ENCODE data around the gene NPTN.

Gene NPTN

GRCh38 chr15:73573037-73573436, 60.2 kb downstream of the NPTN start:
- DNase-seq (ENCODE audit: low read depth), result no peak
- TF ChIP-seq CTCF (conservative IDR thresholded peaks at IDR 0.05; ENCODE audit: low read depth, low read length), result no peak
- no peak overlapping the region for H3K4me3 ChIP-seq (ENCODE audit: low read length)

- no peak for TF ChIP-seq CTCF (conservative IDR thresholded peaks at IDR 0.05; ENCODE audit: low read depth, low read length)
- DNase-seq (ENCODE audit: low read depth), result no peak
- H3K4me3 ChIP-seq (ENCODE audit: low read length), result no peak overlapping the region
These were observed 60.9 kb downstream of the NPTN start for GRCh38 chr15:73572296-73572695.

GRCh38 chr15:73571346-73571745, 61.8 kb downstream of the NPTN start:
- DNase-seq (ENCODE audit: low read depth), result no peak
- no peak for TF ChIP-seq CTCF (conservative IDR thresholded peaks at IDR 0.05; ENCODE audit: low read depth, low read length)
- no peak overlapping the region for H3K4me3 ChIP-seq (ENCODE audit: low read length)

GRCh38 chr15:73570355-73571032, 62.7 kb downstream of the NPTN start:
- H3K4me3 ChIP-seq (ENCODE audit: low read length), result no peak overlapping the region
- TF ChIP-seq CTCF (conservative IDR thresholded peaks at IDR 0.05; ENCODE audit: low read depth, low read length), result no peak
- no peak for DNase-seq (ENCODE audit: low read depth)

- no peak for DNase-seq (ENCODE audit: low read depth)
- H3K4me3 ChIP-seq (ENCODE audit: low read length), result no peak overlapping the region
- TF ChIP-seq CTCF (conservative IDR thresholded peaks at IDR 0.05; ENCODE audit: low read depth, low read length), result no peak
These were observed 63.8 kb downstream of the NPTN start for GRCh38 chr15:73569361-73569760.

GRCh38 chr15:73568564-73569280, 64.5 kb downstream of the NPTN start:
- no peak for DNase-seq (ENCODE audit: low read depth)
- H3K4me3 ChIP-seq (ENCODE audit: low read length), result no peak overlapping the region
- no peak for TF ChIP-seq CTCF (conservative IDR thresholded peaks at IDR 0.05; ENCODE audit: low read depth, low read length)

GRCh38 chr15:73567020-73567419, 66.2 kb downstream of the NPTN start:
- no peak for TF ChIP-seq CTCF (conservative IDR thresholded peaks at IDR 0.05; ENCODE audit: low read depth, low read length)
- no peak for DNase-seq (ENCODE audit: low read depth)
- no peak overlapping the region for H3K4me3 ChIP-seq (ENCODE audit: low read length)
